Measurements from ENCODE around the gene UQCC3. TPM values are rescaled to one million over a fixed set of nuclear protein-coding genes. Genes with fewer than 3 reads are reported as not detected.

Gene UQCC3
- total and polyA plus RNA-seq, 10 of the 15 experiments (the other 5 are each of a cell fraction or from before 2014, with no cell fraction given) = 1.3 to 20.5 (median 8.2) TPM

GRCh38 chr11:62678770-62679696 lies 7.6 kb downstream of the UQCC3 start, which contains the start of gene UBXN1 (continued):
- no peak for TF ChIP-seq CTCF (IDR thresholded peaks at IDR 0.05 in 2 of 3, conservative IDR thresholded peaks at IDR 0.05 in 1 of 3; ENCODE audit: control insufficient read depth in 2 of 3, extremely low read depth in 1 of 3, insufficient read depth in 1 of 3, low read depth in 3 of 3, low read length in 3 of 3)
- peak; percentile 83 for TF ChIP-seq EED (IDR thresholded peaks at IDR 0.05; ENCODE audit: low read depth)
- no peak for TF ChIP-seq MYC (IDR thresholded peaks at IDR 0.05; ENCODE audit: insufficient read depth, insufficient read length, insufficient replicate concordance, low read length, severe bottlenecking)
- TF ChIP-seq SMAD1 (IDR thresholded peaks at IDR 0.05; ENCODE audit: low read depth, partially characterized antibody) = no peak
- TF ChIP-seq MEF2A (IDR thresholded peaks at IDR 0.05; ENCODE audit: insufficient read depth, low read depth, low read length) = 0 out of 2 replicates have a peak, but pooled peaks have one; percentile 45
- peak; percentile 90 for TF ChIP-seq IKZF1 (conservative IDR thresholded peaks at IDR 0.05)
- no peak for TF ChIP-seq FOXM1 (IDR thresholded peaks at IDR 0.05; ENCODE audit: low read depth, low read length)
- TF ChIP-seq SRF (IDR thresholded peaks at IDR 0.05; ENCODE audit: low read depth in 2 of 2, low read length in 2 of 2) = no peak
- peak; percentile 89; the same call in 1 of the 2 replicates for TF ChIP-seq NKRF (conservative IDR thresholded peaks at IDR 0.05)
- TF ChIP-seq ZSCAN29 (IDR thresholded peaks at IDR 0.05) = no peak
- peak; percentile 84 for TF ChIP-seq SPI1 (IDR thresholded peaks at IDR 0.05; ENCODE audit: borderline replicate concordance, insufficient read depth, low read depth, low read length)
- no peak for TF ChIP-seq KAT2A (conservative IDR thresholded peaks at IDR 0.05; ENCODE audit: control insufficient read depth, low read depth, low read length)
- TF ChIP-seq SIN3A (IDR thresholded peaks at IDR 0.05; ENCODE audit: low read depth, low read length) = peak; percentile 68; the same call in 1 of the 2 replicates
- peak; percentile 64; the same call in 1 of the 2 replicates for TF ChIP-seq GATAD2B (conservative IDR thresholded peaks at IDR 0.05; ENCODE audit: low read depth)
- no peak for TF ChIP-seq BMI1 (IDR thresholded peaks at IDR 0.05; ENCODE audit: borderline replicate concordance)
- no peak for TF ChIP-seq NRF1 (conservative IDR thresholded peaks at IDR 0.05; ENCODE audit: low read depth, low read length)
- no peak for TF ChIP-seq KDM1A (IDR thresholded peaks at IDR 0.05; ENCODE audit: borderline replicate concordance)
- no peak for TF ChIP-seq ZBTB4 (CRISPR knock-in tag; IDR thresholded peaks at IDR 0.05)
- TF ChIP-seq KLF5 (IDR thresholded peaks at IDR 0.05; ENCODE audit: partially characterized antibody) = peak; percentile 80
- TF ChIP-seq TBL1XR1 (IDR thresholded peaks at IDR 0.05; ENCODE audit: low read depth, low read length) = no peak
- TF ChIP-seq RB1 (IDR thresholded peaks at IDR 0.05; ENCODE audit: borderline replicate concordance) = peak; percentile 70; the same call in 1 of the 2 replicates
- no peak; the same call in 1 of the 2 replicates for TF ChIP-seq CBFB (IDR thresholded peaks at IDR 0.05; ENCODE audit: low read depth)
